ENCODE results near the gene FAM168A.

Gene FAM168A

DNA sequence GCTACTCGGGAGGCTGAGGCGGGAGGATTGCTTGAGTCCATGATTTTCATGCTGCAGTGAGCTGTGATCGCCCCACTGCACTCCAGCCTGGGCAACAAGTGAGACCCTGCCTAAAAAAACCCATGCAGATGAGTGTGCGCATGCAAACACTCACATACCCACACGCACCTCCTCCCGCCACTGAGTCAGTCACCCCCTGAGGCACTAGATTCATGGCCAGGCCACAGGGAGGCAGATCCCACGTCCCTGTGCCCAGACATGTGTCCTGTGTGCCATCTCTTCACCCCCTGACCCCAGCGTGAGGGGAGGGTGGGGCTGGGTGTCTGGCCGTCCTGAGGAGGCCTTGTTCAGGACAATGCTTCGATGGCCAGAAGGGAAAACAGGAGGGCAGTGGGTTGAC is 206.2 kb downstream of the FAM168A start:
- Mint-ChIP-seq H3K4me1 (ENCODE audit: low read depth in 2 of 2) (peaks cover 12 to 25% of the 10 kb centered on the region in 2 donors), H3K9me3 (no peaks in the 10 kb centered on the region), H3K4me3 (peak overlapping the region in 1 of 2 donors; percentile 36), H3K27ac (peak overlapping the region in 1 of 2 donors; percentile 89), H3K27me3 (no peaks in the 10 kb centered on the region), H3K36me3 (ENCODE audit: insufficient read depth) (peaks cover 98% of the 10 kb centered on the region)
- DNase-seq (no peak), ATAC-seq (replicated peaks) (no peak)

GRCh38 chr11:73390601-73391565 is 207.0 kb downstream of the FAM168A start:
- DNase-seq (no peak), ATAC-seq (replicated peaks) (no peak)
- Mint-ChIP-seq H3K27ac (peak overlapping the region; percentile 38 to 89), H3K4me3 (peak overlapping the region in 1 of 2 donors; percentile 36), H3K4me1 (ENCODE audit: low read depth in 2 of 2) (peaks cover 16 to 26% of the 10 kb centered on the region in 2 donors), H3K9me3 (no peaks in the 10 kb centered on the region), H3K27me3 (no peaks in the 10 kb centered on the region), H3K36me3 (ENCODE audit: insufficient read depth) (peaks cover 98% of the 10 kb centered on the region)

GRCh38 chr11:73389916-73390315 is 208.0 kb downstream of the FAM168A start:
- peaks cover 24 to 31% of the 10 kb centered on the region in 2 donors for H3K4me1 Mint-ChIP-seq (ENCODE audit: low read depth in 2 of 2)
- H3K4me3 Mint-ChIP-seq: peak overlapping the region in 1 of 2 donors; percentile 55
- peak overlapping the region; percentile 50 to 89 for H3K27ac Mint-ChIP-seq
- no peak for DNase-seq
- ATAC-seq (replicated peaks): no peak
- H3K9me3 Mint-ChIP-seq: no peaks in the 10 kb centered on the region
- no peaks in the 10 kb centered on the region for H3K27me3 Mint-ChIP-seq
- peaks cover 96% of the 10 kb centered on the region for H3K36me3 Mint-ChIP-seq (ENCODE audit: insufficient read depth)

- peak overlapping the region in 1 of 2 donors; percentile 55 for H3K4me3 Mint-ChIP-seq
- H3K27ac Mint-ChIP-seq: peak overlapping the region; percentile 54 to 89
- DNase-seq (no peak), ATAC-seq (replicated peaks) (no peak)
- no peaks in the 10 kb centered on the region for H3K27me3 Mint-ChIP-seq
- H3K36me3 Mint-ChIP-seq (ENCODE audit: insufficient read depth): peaks cover 96% of the 10 kb centered on the region
- H3K4me1 Mint-ChIP-seq (ENCODE audit: low read depth in 2 of 2): peaks cover 30 to 39% of the 10 kb centered on the region in 2 donors
- H3K9me3 Mint-ChIP-seq: no peaks in the 10 kb centered on the region
Observed at GRCh38 chr11:73389134-73389525, 208.8 kb downstream of the FAM168A start.

- Mint-ChIP-seq H3K36me3 (ENCODE audit: insufficient read depth) (peaks cover 96% of the 10 kb centered on the region), H3K27me3 (no peaks in the 10 kb centered on the region), H3K27ac (peak overlapping the region; percentile 54 to 89), H3K4me3 (peak overlapping the region in 1 of 2 donors; percentile 55), H3K9me3 (no peaks in the 10 kb centered on the region), H3K4me1 (ENCODE audit: low read depth in 2 of 2) (peaks cover 36 to 46% of the 10 kb centered on the region in 2 donors)
- no peak for ATAC-seq (replicated peaks)
- DNase-seq: no peak
Observed at GRCh38 chr11:73388265-73389133, 209.4 kb downstream of the FAM168A start.

GRCh38 chr11:73387594-73388264 is 210.2 kb downstream of the FAM168A start:
- Mint-ChIP-seq H3K4me3 (peak overlapping the region in 1 of 2 donors; percentile 55), H3K4me1 (ENCODE audit: low read depth in 2 of 2) (peaks cover 40 to 50% of the 10 kb centered on the region in 2 donors)

DNA sequence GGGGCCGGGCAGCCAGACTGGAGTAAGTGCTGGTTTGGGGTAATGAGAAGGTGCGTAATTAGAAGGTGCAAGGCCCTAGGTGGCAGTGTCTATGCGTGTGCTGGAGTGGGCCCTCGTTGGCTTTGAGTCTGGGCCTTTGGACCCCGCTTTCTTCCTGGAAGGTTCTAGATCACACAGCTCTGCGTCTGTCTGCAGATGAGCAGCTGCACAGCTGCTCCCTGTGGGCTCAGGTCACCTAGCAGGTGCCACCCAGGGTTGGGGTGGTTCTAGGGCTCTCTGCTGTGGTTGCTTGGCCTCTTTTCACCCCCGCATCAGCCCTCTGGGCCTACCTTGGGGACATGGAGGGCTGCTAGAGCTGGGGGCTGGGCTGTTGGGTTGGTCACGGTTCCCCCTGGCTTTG is 211.4 kb downstream of the FAM168A start:
- DNase-seq (no peak), ATAC-seq (replicated peaks) (no peak)
- Mint-ChIP-seq H3K36me3 (ENCODE audit: insufficient read depth) (peaks cover 94% of the 10 kb centered on the region), H3K9me3 (no peaks in the 10 kb centered on the region), H3K4me1 (ENCODE audit: low read depth in 2 of 2) (peaks cover 50 to 60% of the 10 kb centered on the region in 2 donors), H3K27me3 (no peaks in the 10 kb centered on the region), H3K4me3 (peak overlapping the region in 1 of 2 donors; percentile 77), H3K27ac (peak overlapping the region; percentile 64 to 89)

More at GRCh38 chr11:73387594-73388264, 210.2 kb downstream of the FAM168A start:
- peaks cover 94% of the 10 kb centered on the region for H3K36me3 Mint-ChIP-seq (ENCODE audit: insufficient read depth)
- no peaks in the 10 kb centered on the region for H3K27me3 Mint-ChIP-seq
- H3K27ac Mint-ChIP-seq: peak overlapping the region; percentile 64 to 89
- DNase-seq (no peak), ATAC-seq (replicated peaks) (no peak)
- H3K9me3 Mint-ChIP-seq: no peaks in the 10 kb centered on the region

DNA sequence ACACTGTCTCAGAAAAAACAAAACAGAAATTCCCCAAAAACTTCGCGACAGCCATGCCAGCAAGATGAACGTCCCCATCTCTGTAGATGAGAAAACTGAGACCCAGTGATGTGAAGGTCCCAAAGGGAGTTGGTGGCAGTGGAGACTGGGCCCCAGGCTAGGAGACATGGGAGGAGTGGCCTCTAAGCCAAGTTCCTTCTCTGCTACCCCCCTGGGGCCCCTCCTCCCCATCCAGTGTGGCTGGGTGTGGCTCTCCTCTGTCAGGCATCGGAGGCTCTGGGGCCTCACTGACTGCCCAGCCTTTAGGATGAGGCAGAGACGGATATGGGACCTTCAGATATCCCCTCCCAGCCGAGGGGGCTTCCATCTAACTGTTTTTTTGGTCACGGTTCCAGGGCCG is 211.9 kb downstream of the FAM168A start:
- H3K27ac Mint-ChIP-seq: peak overlapping the region; percentile 64 to 89
- H3K36me3 Mint-ChIP-seq (ENCODE audit: insufficient read depth): peaks cover 94% of the 10 kb centered on the region

DNA sequence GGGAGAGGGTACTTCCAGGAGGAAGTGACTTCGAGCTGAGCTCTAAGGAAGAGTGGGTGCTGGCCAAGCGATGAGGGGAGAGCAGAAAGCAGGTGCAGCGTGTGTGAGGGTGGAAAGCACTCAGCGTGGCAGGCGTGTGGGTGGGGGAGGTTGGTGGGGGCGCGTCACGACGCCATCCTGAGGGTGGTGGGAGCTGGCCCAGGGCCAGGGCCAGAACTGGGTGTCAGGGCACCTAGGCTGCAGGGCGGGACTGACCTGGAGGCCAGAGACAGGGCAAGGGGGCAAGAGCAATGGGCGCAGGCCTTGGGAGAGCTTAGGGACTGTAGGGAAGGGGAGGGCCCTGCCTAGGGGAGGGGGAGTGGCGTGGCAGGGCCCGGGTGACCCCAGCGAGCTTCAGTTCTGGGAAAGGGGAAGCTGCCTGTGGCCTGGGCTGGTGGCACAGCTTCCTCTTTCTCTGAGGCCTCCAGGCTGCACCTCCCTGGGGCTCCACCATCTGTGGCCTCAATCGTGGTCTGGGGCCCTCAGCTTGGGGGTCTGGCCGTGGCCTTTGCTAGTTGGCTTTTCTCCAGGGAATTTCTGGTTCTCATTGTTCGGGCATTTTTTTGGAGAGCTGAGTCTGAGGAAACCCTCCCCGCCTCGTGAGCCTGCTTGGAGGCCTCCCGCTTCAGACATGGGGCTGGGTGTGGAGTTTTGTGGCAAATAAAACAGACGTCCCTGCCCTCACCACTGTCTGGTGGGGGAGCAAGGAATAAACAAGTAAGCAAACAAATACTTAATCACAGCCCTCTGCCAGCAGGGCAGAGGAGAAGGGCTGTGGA is 212.8 kb downstream of the FAM168A start:
- Mint-ChIP-seq H3K36me3 (ENCODE audit: insufficient read depth) (peaks cover 94% of the 10 kb centered on the region), H3K27me3 (no peaks in the 10 kb centered on the region), H3K27ac (peak overlapping the region; percentile 64 to 89), H3K9me3 (no peaks in the 10 kb centered on the region), H3K4me3 (peak overlapping the region; percentile 56 to 77), H3K4me1 (ENCODE audit: low read depth in 2 of 2) (peaks cover 55 to 67% of the 10 kb centered on the region in 2 donors)
- ATAC-seq (replicated peaks) (peak; percentile 54), DNase-seq (no peak)

More for the DNA sequence above, 211.9 kb downstream of the FAM168A start:
- no peaks in the 10 kb centered on the region for H3K9me3 Mint-ChIP-seq
- peaks cover 53 to 63% of the 10 kb centered on the region in 2 donors for H3K4me1 Mint-ChIP-seq (ENCODE audit: low read depth in 2 of 2)
- DNase-seq (no peak), ATAC-seq (replicated peaks) (no peak)
- no peaks in the 10 kb centered on the region for H3K27me3 Mint-ChIP-seq
- H3K4me3 Mint-ChIP-seq: peak overlapping the region in 1 of 2 donors; percentile 77

GRCh38 chr11:73384531-73384871 is 213.4 kb downstream of the FAM168A start:
- H3K27ac Mint-ChIP-seq: peak overlapping the region; percentile 64 to 89
- no peaks in the 10 kb centered on the region for H3K9me3 Mint-ChIP-seq
- peaks cover 55 to 68% of the 10 kb centered on the region in 2 donors for H3K4me1 Mint-ChIP-seq (ENCODE audit: low read depth in 2 of 2)
- DNase-seq (no peak), ATAC-seq (replicated peaks) (no peak)
- H3K27me3 Mint-ChIP-seq: no peaks in the 10 kb centered on the region
- H3K4me3 Mint-ChIP-seq: peak overlapping the region; percentile 56 to 77
- H3K36me3 Mint-ChIP-seq (ENCODE audit: insufficient read depth): peaks cover 92% of the 10 kb centered on the region

DNA sequence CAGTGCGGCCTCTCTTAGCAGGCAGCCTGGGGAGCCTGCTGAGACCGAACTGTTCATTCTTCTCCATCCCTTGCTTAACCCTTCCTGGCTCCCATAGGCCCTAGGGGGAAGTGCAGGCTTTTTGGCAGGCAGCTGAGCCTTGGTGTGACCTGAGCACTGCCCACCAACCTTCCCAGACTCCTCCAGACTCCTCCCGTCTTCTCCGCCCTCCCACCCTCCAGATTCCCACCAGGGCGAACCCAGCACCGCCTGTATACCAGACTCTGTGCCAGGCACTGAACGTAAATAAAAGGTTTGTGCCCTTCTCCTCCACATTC is 213.8 kb downstream of the FAM168A start:
- peak overlapping the region; percentile 64 to 89 for H3K27ac Mint-ChIP-seq
- DNase-seq: no peak
- no peak for ATAC-seq (replicated peaks)
- H3K36me3 Mint-ChIP-seq (ENCODE audit: insufficient read depth): peaks cover 90% of the 10 kb centered on the region
- peak overlapping the region; percentile 22 to 77 for H3K4me3 Mint-ChIP-seq
- H3K27me3 Mint-ChIP-seq: no peaks in the 10 kb centered on the region
- no peaks in the 10 kb centered on the region for H3K9me3 Mint-ChIP-seq
- H3K4me1 Mint-ChIP-seq (ENCODE audit: low read depth in 2 of 2): peaks cover 57 to 68% of the 10 kb centered on the region in 2 donors

Data from effector memory CD8-positive, alpha-beta T cell (primary cell).